Gastrocnemius medialis (tissue), 4 donors: ENCODE results near the gene ABTB1. TPM values are rescaled to one million over a fixed set of nuclear protein-coding genes. Genes with fewer than 3 reads are reported as not detected.

Experiments used
- ATAC-seq, 2 donors: fragments of 150-250 bp; one replicate each; pipeline ENCODE4 v1.9.1; 2016
- DNase-seq, 2 donors: peaks; one replicate each; pipeline ENCODE4 v3.0.0-alpha.2; 2019
- H3K27ac ChIP-seq, 4 donors: fragments of 200-600 bp; sonication (generic); 1 replicate in 1 of 4; 2 replicates in 3 of 4; pipeline ENCODE4 v1.5.1; 2016 to 2018; ENCODE audit warnings: mild to moderate bottlenecking in 2 of 4, moderate library complexity in 1 of 4
- H3K27me3 ChIP-seq, 3 donors: fragments of 200-600 bp; sonication (generic) in 2 of 3; 1 replicate in 1 of 3; 2 replicates in 2 of 3; pipeline versions ENCODE4 v1.5.1 to v1.6.0; 2016 to 2019; ENCODE audit warnings: mild to moderate bottlenecking in 1 of 3, moderate library complexity in 1 of 3
- H3K36me3 ChIP-seq, 2 donors: fragments of 200-600 bp; sonication (generic) in 1 of 2; one replicate each; pipeline ENCODE4 v1.5.1; 2017 to 2018
- H3K4me1 ChIP-seq, 2 donors: fragments of 200-600 bp; sonication (generic) in 1 of 2; one replicate each; pipeline ENCODE4 v1.5.1; 2016 to 2017; ENCODE audit warnings: mild to moderate bottlenecking in 2 of 2
- H3K4me3 ChIP-seq, 4 donors: fragments of 200-600 bp; sonication (generic) in 3 of 4; 1 replicate in 1 of 4; 2 replicates in 3 of 4; pipeline ENCODE4 v1.5.1; 2016 to 2019; ENCODE audit warnings: mild to moderate bottlenecking in 2 of 4
- H3K9me3 ChIP-seq, 3 donors: fragments of 200-600 bp; sonication (generic) in 2 of 3; 1 replicate in 1 of 3; 2 replicates in 2 of 3; pipeline ENCODE4 v1.5.1; 2016 to 2019
- POLR2A ChIP-seq, 2 donors: fragments of 450-650 bp; IDR thresholded peaks; one replicate each; pipeline ENCODE4 v1.6.1; 2017; ENCODE audit warnings: antibody characterized with exemption in 2 of 2, mild to moderate bottlenecking in 2 of 2, moderate library complexity in 2 of 2
- in situ Hi-C, 4 donors: fragments of 200-750 bp; cut with MboI; loops; one replicate each; pipeline versions ENCODE4 v1.15.0 to v1.8.0; 2017; ENCODE audit warnings: low sequenced_read_pairs in 4 of 4
- intact Hi-C: fragments of 100-400 bp; cut with DNase I; formaldehyde crosslinking; loops from one replicate; pipeline ENCODE4 v1.15.1; 2023; ENCODE audit warnings: low total_unique reads
- total RNA-seq, 4 donors: library from RNA; depleted of rRNA; stranded (reverse); fragments of >200 nt; gene quantifications; one replicate each; pipeline versions ENCODE4 v1.1.0 to v1.2.3, GENCODE V29; 2016
- TF ChIP-seq, protein P1 (sequence below), 5 experiments: fragments of 450-650 bp in 3 of 5; fragments of 200-600 bp in 2 of 5; sonication (generic) in 2 of 5; IDR thresholded peaks in 4 of 5; conservative IDR thresholded peaks in 1 of 5; 1 replicate in 4 of 5; 2 replicates in 1 of 5; pipeline ENCODE4 v1.5.1; 2016 to 2019; ENCODE audit warnings: antibody characterized with exemption in 5 of 5, mild to moderate bottlenecking in 3 of 5, moderate library complexity in 3 of 5

ABTB1 gene
- total RNA-seq, 4 donors from 2014 or later = 22.9 to 37.5 (median 30.1) TPM

GRCh38 chr3:127728417-127729015, 55.8 kb downstream of the ABTB1 start:
- DNase-seq (no peak), ATAC-seq (no peak)
- no peak overlapping the region for H3K4me3 ChIP-seq
- TF ChIP-seq, protein P1, sequence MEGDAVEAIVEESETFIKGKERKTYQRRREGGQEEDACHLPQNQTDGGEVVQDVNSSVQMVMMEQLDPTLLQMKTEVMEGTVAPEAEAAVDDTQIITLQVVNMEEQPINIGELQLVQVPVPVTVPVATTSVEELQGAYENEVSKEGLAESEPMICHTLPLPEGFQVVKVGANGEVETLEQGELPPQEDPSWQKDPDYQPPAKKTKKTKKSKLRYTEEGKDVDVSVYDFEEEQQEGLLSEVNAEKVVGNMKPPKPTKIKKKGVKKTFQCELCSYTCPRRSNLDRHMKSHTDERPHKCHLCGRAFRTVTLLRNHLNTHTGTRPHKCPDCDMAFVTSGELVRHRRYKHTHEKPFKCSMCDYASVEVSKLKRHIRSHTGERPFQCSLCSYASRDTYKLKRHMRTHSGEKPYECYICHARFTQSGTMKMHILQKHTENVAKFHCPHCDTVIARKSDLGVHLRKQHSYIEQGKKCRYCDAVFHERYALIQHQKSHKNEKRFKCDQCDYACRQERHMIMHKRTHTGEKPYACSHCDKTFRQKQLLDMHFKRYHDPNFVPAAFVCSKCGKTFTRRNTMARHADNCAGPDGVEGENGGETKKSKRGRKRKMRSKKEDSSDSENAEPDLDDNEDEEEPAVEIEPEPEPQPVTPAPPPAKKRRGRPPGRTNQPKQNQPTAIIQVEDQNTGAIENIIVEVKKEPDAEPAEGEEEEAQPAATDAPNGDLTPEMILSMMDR (IDR thresholded peaks at IDR 0.05 in 4 of 5, conservative IDR thresholded peaks at IDR 0.05 in 1 of 5) = no peak
- TF ChIP-seq POLR2A (IDR thresholded peaks at IDR 0.05) = no peak
- H3K4me1 ChIP-seq = peaks cover 9 to 46% of the 10 kb centered on the region in 2 donors
- in situ Hi-C loops = no loop called here
- peak overlapping the region in 2 of 4 donors; percentile 61 to 78 for H3K27ac ChIP-seq
- H3K27me3 ChIP-seq = no peaks in the 10 kb centered on the region
- H3K9me3 ChIP-seq = no peaks in the 10 kb centered on the region
- H3K36me3 ChIP-seq = no peaks in the 10 kb centered on the region
- intact Hi-C loops = no loop called here

GRCh38 chr3:127729556-127730056, 56.9 kb downstream of the ABTB1 start:
- Histone ChIP-seq H3K27me3 (no peaks in the 10 kb centered on the region), H3K4me1 (peaks cover 13 to 47% of the 10 kb centered on the region in 2 donors), H3K27ac (peak overlapping the region in 3 of 4 donors; percentile 52 to 78 (median 61)), H3K36me3 (no peaks in the 10 kb centered on the region), H3K9me3 (no peaks in the 10 kb centered on the region), H3K4me3 (no peak overlapping the region)
- in situ Hi-C loops (no loop called here), intact Hi-C loops (no loop called here)
- no peak for TF ChIP-seq POLR2A (IDR thresholded peaks at IDR 0.05)
- ATAC-seq = peak; percentile 74 to 77
- DNase-seq = no peak

DNA sequence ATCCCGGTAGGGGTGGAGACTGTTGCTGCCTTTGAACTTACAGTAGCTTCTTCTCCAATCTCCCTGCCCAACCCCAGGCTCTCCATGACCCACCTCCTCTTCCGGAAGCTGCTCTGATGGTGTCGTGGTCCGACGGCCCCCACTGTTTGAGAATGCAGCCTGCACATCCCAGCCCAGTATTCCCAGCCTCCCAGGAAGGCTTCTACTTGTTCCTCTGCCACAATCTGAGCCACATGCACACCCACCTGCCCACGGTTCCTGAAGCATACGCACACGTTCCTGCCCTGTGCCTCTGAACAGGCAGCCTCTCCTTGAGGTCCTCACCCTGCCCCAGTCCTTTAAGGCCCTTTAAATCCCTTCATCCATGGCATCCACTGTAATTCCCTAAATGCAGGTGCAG, 57.4 kb downstream of the ABTB1 start:
- Histone ChIP-seq H3K27ac (peak overlapping the region in 3 of 4 donors; percentile 52 to 78 (median 61)), H3K4me3 (no peak overlapping the region), H3K36me3 (no peaks in the 10 kb centered on the region), H3K9me3 (no peaks in the 10 kb centered on the region), H3K27me3 (no peaks in the 10 kb centered on the region), H3K4me1 (peaks cover 19 to 53% of the 10 kb centered on the region in 2 donors)
- no peak for ATAC-seq
- in situ Hi-C loops = no loop called here
- intact Hi-C loops = no loop called here
- TF ChIP-seq POLR2A (IDR thresholded peaks at IDR 0.05) = no peak
- TF ChIP-seq, protein P1 (IDR thresholded peaks at IDR 0.05 in 4 of 5, conservative IDR thresholded peaks at IDR 0.05 in 1 of 5) = no peak
- DNase-seq = no peak

Other genes starting within 250 kb of the ABTB1 start
- 10 to 100 TPM; 29.2 to 42.1 (median 31.1) TPM for gene TPRA1, start 82.2 kb upstream of the ABTB1 start, total RNA-seq
- 10 to 100 TPM in 1 of 4 donors, 1 to 10 TPM in 3; 3.5 to 12.5 (median 6.6) TPM for gene MCM2, start 74.5 kb upstream of the ABTB1 start, total RNA-seq
- 1 to 10 TPM; 1.5 to 3.2 (median 2.0) TPM for gene PODXL2, start 43.8 kb upstream of the ABTB1 start, total RNA-seq
- gene MGLL, start 149.6 kb downstream of the ABTB1 start, total RNA-seq = 10 to 100 TPM; 26.5 to 50.2 (median 43.8) TPM
- gene KBTBD12, start 242.3 kb downstream of the ABTB1 start, total RNA-seq = 10 to 100 TPM; 16.0 to 28.7 (median 22.1) TPM